Left ventricle myocardium superior (tissue), 1 donor: ENCODE results near the gene PNP. TPM values are rescaled to one million over a fixed set of nuclear protein-coding genes. Genes with fewer than 3 reads are reported as not detected.
"Not testable (repeated sequence)": the region's sequence is repeated elsewhere in the genome, so short reads cannot be mapped to it uniquely, and the experiment has no call there.

Source experiments
- ATAC-seq: fragments of 200-7000 bp; cut with Tn5 transposase; one replicate; pipeline ENCODE4 v1.9.1; 2020; ENCODE audit warnings: mild to moderate bottlenecking, moderate library complexity
- DNase-seq: peaks from one replicate; pipeline ENCODE4 v3.0.0-alpha.2; 2020
- intact Hi-C: fragments of 100-400 bp; cut with micrococcal nuclease; formaldehyde crosslinking; loops from one replicate; pipeline ENCODE4 v1.11.0; 2022
- total RNA-seq: library from RNA; stranded (reverse); fragmentation: NEBNext Ultra II Directional; extraction: Animal tissue kit (Norgen Biotek cat#: 25700); gene quantifications from one replicate; pipeline ENCODE4 v1.2.1, GENCODE V29; 2021
- donor health status: DM: no; HTN: yes; CAD: no; lungs with severe emphysema.

PNP gene
- total RNA-seq, 1 donor from 2014 or later = 6.5 TPM

- intact Hi-C loops, DNase-seq, ATAC-seq: not testable (repeated sequence)
Observed at GRCh38 chr14:20452831-20453230, 16.4 kb upstream of the PNP start.

- ATAC-seq (peak; percentile 96), DNase-seq (peak; percentile 98)
- intact Hi-C loops = no loop called here
Observed at GRCh38 chr14:20454516-20455354, 14.5 kb upstream of the PNP start, which contains the start of the genes APEX1 and OSGEP. Gene APEX1, plus strand, starts transcription at chr14:20455226. Its CDS starts 420 bp downstream, at chr14:20455646. Gene OSGEP, minus strand, starts transcription at chr14:20454812. Its CDS starts 129 bp downstream, at chr14:20454683.

- ATAC-seq = peak; percentile 53
- no peak for DNase-seq
- intact Hi-C loops = no loop called here
Observed at GRCh38 chr14:20455355-20456300, 13.6 kb upstream of the PNP start.

- ATAC-seq (no peak), DNase-seq (no peak)
- intact Hi-C loops = no loop called here
Observed at GRCh38 chr14:20456971-20457370, 12.2 kb upstream of the PNP start.

GRCh38 chr14:20458031-20458789 lies 11.0 kb upstream of the PNP start:
- intact Hi-C loops = no loop called here
- DNase-seq (no peak), ATAC-seq (no peak)

- ATAC-seq (peak; percentile 0), DNase-seq (no peak)
- intact Hi-C loops = no loop called here
Observed at GRCh38 chr14:20460458-20461224, 8.6 kb upstream of the PNP start.

GRCh38 chr14:20461225-20462141 lies 7.7 kb upstream of the PNP start, which contains the start of gene PIP4P1:
Gene PIP4P1, minus strand, starts transcription at chr14:20461434. Its CDS starts 109 bp downstream, at chr14:20461325.
- intact Hi-C loops = no loop called here

GRCh38 chr14:20468764-20469241 lies 403 bp upstream of the PNP start:
- ATAC-seq (no peak), DNase-seq (no peak)
- intact Hi-C loops = no loop called here

More at GRCh38 chr14:20461225-20462141, 7.7 kb upstream of the PNP start, which contains the start of gene PIP4P1:
- DNase-seq (peak; percentile 99), ATAC-seq (peak; percentile 97)

- intact Hi-C loops = no loop called here
- ATAC-seq = peak; percentile 61
- no peak for DNase-seq
Observed at GRCh38 chr14:20469890-20470602, 840 bp downstream of the PNP start.

- no peak for ATAC-seq
- no peak for DNase-seq
- intact Hi-C loops = no loop called here
Observed at GRCh38 chr14:20470603-20470901, 1.3 kb downstream of the PNP start.

GRCh38 chr14:20472536-20473169 lies 3.4 kb downstream of the PNP start:
- intact Hi-C loops = no loop called here
- no peak for ATAC-seq
- DNase-seq = no peak

- ATAC-seq = no peak
- no peak for DNase-seq
- intact Hi-C loops = no loop called here
Observed at GRCh38 chr14:20476776-20477175, 7.6 kb downstream of the PNP start.

GRCh38 chr14:20477211-20477876 lies 8.1 kb downstream of the PNP start:
- peak; percentile 89 for ATAC-seq
- intact Hi-C loops = no loop called here
- peak; percentile 60 for DNase-seq

GRCh38 chr14:20478894-20479293 lies 9.7 kb downstream of the PNP start:
- no peak for DNase-seq
- intact Hi-C loops = no loop called here
- no peak for ATAC-seq

- no peak for ATAC-seq
- no peak for DNase-seq
- intact Hi-C loops = no loop called here
Observed at GRCh38 chr14:20482382-20482781, 13.2 kb downstream of the PNP start.

GRCh38 chr14:20485900-20486299 lies 16.7 kb downstream of the PNP start:
- intact Hi-C loops = no loop called here
- no peak for DNase-seq
- ATAC-seq = no peak
